ENCODE measurements around the gene KIAA0408. TPM values are rescaled to one million over a fixed set of nuclear protein-coding genes. Genes with fewer than 3 reads are reported as not detected.
"Not testable (repeated sequence)": the region's sequence is repeated elsewhere in the genome, so short reads cannot be mapped to it uniquely, and the experiment has no call there.

The KIAA0408 gene
- total RNA-seq, 2 experiments from 2014 or later = 0.44 to 0.46 TPM

- H3K9me2 ChIP-seq (ENCODE audit: insufficient read depth, low read length) = no peaks in the 10 kb centered on the region
- H3K4me3 ChIP-seq (ENCODE audit: low read depth, low read length, poor library complexity, severe bottlenecking) = no peak overlapping the region
- BruUV-seq (replicated peaks) = no TSS peak
- no peak overlapping the region for H3K4me2 ChIP-seq (ENCODE audit: low read length)
- intact Hi-C loops (cut with micrococcal nuclease; ENCODE audit: unreplicated experiment) = no loop called here
- CTCF ChIA-PET (ENCODE audit: unreplicated experiment) = no interaction called here
- no peak for DNase-seq (ENCODE audit: low spot score)
- no peaks in the 10 kb centered on the region for H3K9me3 ChIP-seq (ENCODE audit: low read length)
- no peaks in the 10 kb centered on the region for H4K20me1 ChIP-seq (ENCODE audit: insufficient read depth, low read length)
- no peak overlapping the region for H3K27ac ChIP-seq (ENCODE audit: low read depth, low read length, poor library complexity, severe bottlenecking)
- no peak overlapping the region for H2AFZ ChIP-seq (ENCODE audit: low read length)
- no peaks in the 10 kb centered on the region for H3K79me2 ChIP-seq (ENCODE audit: insufficient read depth, low read depth, low read length)
- H3K4me1 ChIP-seq (ENCODE audit: insufficient read depth, low read length, poor library complexity, severe bottlenecking) = no peaks in the 10 kb centered on the region
- no peaks in the 10 kb centered on the region for H3K36me3 ChIP-seq (ENCODE audit: insufficient read depth, low read length)
- TF ChIP-seq EZH2phosphoT487 (IDR thresholded peaks at IDR 0.05; ENCODE audit: borderline replicate concordance, low read depth, low read length) (no peak), CTCF (conservative IDR thresholded peaks at IDR 0.05; ENCODE audit: low read length) (no peak)
- POLR2A ChIA-PET = no interaction called here
Measured at GRCh38 chr6:127415096-127415495, 44.1 kb downstream of the KIAA0408 start.

GRCh38 chr6:127413123-127413522 is 46.1 kb downstream of the KIAA0408 start:
- H3K79me2 ChIP-seq (ENCODE audit: insufficient read depth, low read depth, low read length); H3K36me3 ChIP-seq (ENCODE audit: insufficient read depth, low read length); H3K9me3 ChIP-seq (ENCODE audit: low read length); intact Hi-C loops (cut with micrococcal nuclease; ENCODE audit: unreplicated experiment); H3K4me3 ChIP-seq (ENCODE audit: low read depth, low read length, poor library complexity, severe bottlenecking); H3K4me1 ChIP-seq (ENCODE audit: insufficient read depth, low read length, poor library complexity, severe bottlenecking); H3K27ac ChIP-seq (ENCODE audit: low read depth, low read length, poor library complexity, severe bottlenecking); CTCF ChIA-PET (ENCODE audit: unreplicated experiment); DNase-seq (ENCODE audit: low spot score); H4K20me1 ChIP-seq (ENCODE audit: insufficient read depth, low read length); BruUV-seq (replicated peaks); H3K9me2 ChIP-seq (ENCODE audit: insufficient read depth, low read length); H3K4me2 ChIP-seq (ENCODE audit: low read length); H2AFZ ChIP-seq (ENCODE audit: low read length): not testable (repeated sequence)
- POLR2A ChIA-PET = interaction anchor here (1.0 kb wide), 1 partner anchor 24 kb away, joined by 4 read pairs; no protein-coding TSS in a partner anchor

GRCh38 chr6:127412016-127412415 is 47.2 kb downstream of the KIAA0408 start:
- H3K4me2 ChIP-seq (ENCODE audit: low read length); CTCF ChIA-PET (ENCODE audit: unreplicated experiment); BruUV-seq (replicated peaks); H3K27ac ChIP-seq (ENCODE audit: low read depth, low read length, poor library complexity, severe bottlenecking); H3K9me3 ChIP-seq (ENCODE audit: low read length); H3K4me1 ChIP-seq (ENCODE audit: insufficient read depth, low read length, poor library complexity, severe bottlenecking); H3K79me2 ChIP-seq (ENCODE audit: insufficient read depth, low read depth, low read length); POLR2A ChIA-PET; H2AFZ ChIP-seq (ENCODE audit: low read length); DNase-seq (ENCODE audit: low spot score); H3K9me2 ChIP-seq (ENCODE audit: insufficient read depth, low read length); H3K4me3 ChIP-seq (ENCODE audit: low read depth, low read length, poor library complexity, severe bottlenecking); intact Hi-C loops (cut with micrococcal nuclease; ENCODE audit: unreplicated experiment); H4K20me1 ChIP-seq (ENCODE audit: insufficient read depth, low read length); H3K36me3 ChIP-seq (ENCODE audit: insufficient read depth, low read length): not testable (repeated sequence)

Small RNA genes lying within 50 kb of the gene (small RNA-seq; reads per million reads assigned to genes)
- not detected for gene KIAA0408

Other genes with a start within 250 kb of the KIAA0408 start
- gene RNF146, start 192.5 kb downstream of the KIAA0408 start, total RNA-seq (2014; rRNA removed; shearing (Covaris generic)) = 11.1 and 16.2 TPM in 2 replicates
- gene RNF146, start 192.5 kb downstream of the KIAA0408 start, total RNA-seq (2022) = 26.3 and 31.1 TPM in 2 replicates
- 18.6 and 20.1 TPM in 2 replicates for gene ECHDC1, start 115.8 kb downstream of the KIAA0408 start, total RNA-seq (2014; rRNA removed; shearing (Covaris generic))
- gene ECHDC1, start 115.8 kb downstream of the KIAA0408 start, total RNA-seq (2022) = 37.1 and 41.9 TPM in 2 replicates
- not detected in 2 replicates for gene C6orf58, start 117.8 kb upstream of the KIAA0408 start, total RNA-seq (2014; rRNA removed; shearing (Covaris generic))
- gene C6orf58, start 117.8 kb upstream of the KIAA0408 start, total RNA-seq (2022) = not detected in 2 replicates

All from OCI-LY7 (cell line).